Liver (tissue), 9 donors: Measurements from ENCODE around the gene DIDO1. TPM values are rescaled to one million over a fixed set of nuclear protein-coding genes. Genes with fewer than 3 reads are reported as not detected.

Source experiments
- DNase-seq: peaks from one replicate; pipeline ENCODE4 v3.0.0-alpha.2; 2017; ENCODE audit warnings: low spot score
- H3K27ac ChIP-seq, 2 donors: one replicate each; pipeline ENCODE4 v1.7.0; 2013; ENCODE audit warnings: inconsistent platforms in 2 of 2, low read length in 2 of 2, control low read depth in 1 of 2, low read depth in 1 of 2, mild to moderate bottlenecking in 1 of 2
- H3K27me3 ChIP-seq, 4 donors: one replicate each; pipeline versions ENCODE4 v1.6.1 to v1.7.0; 2013; ENCODE audit warnings: low read length in 3 of 4, inconsistent platforms in 1 of 4, mild to moderate bottlenecking in 1 of 4, moderate library complexity in 1 of 4; ENCODE audit not compliant: control insufficient read depth in 4 of 4, insufficient read depth in 4 of 4
- H3K36me3 ChIP-seq, 4 donors: one replicate each; pipeline versions ENCODE4 v1.6.1 to v1.7.0; 2013; ENCODE audit warnings: low read length in 3 of 4, mild to moderate bottlenecking in 3 of 4, low read depth in 1 of 4, moderate library complexity in 1 of 4; ENCODE audit not compliant: control insufficient read depth in 4 of 4, insufficient read depth in 3 of 4
- H3K4me1 ChIP-seq, 4 donors: one replicate each; pipeline versions ENCODE4 v1.6.1 to v1.7.0; 2013; ENCODE audit warnings: low read length in 3 of 4, mild to moderate bottlenecking in 3 of 4, moderate library complexity in 1 of 4; ENCODE audit not compliant: control insufficient read depth in 4 of 4, insufficient read depth in 4 of 4
- H3K4me3 ChIP-seq, 3 donors: one replicate each; pipeline versions ENCODE4 v1.6.1 to v1.7.0; 2013; ENCODE audit warnings: low read length in 3 of 3, control low read depth in 1 of 3, low read depth in 1 of 3, mild to moderate bottlenecking in 1 of 3
- H3K9ac ChIP-seq, 2 donors: one replicate each; pipeline ENCODE4 v1.7.0; 2013; ENCODE audit warnings: low read length in 2 of 2, mild to moderate bottlenecking in 2 of 2, moderate library complexity in 2 of 2, control low read depth in 1 of 2, low read depth in 1 of 2
- H3K9me3 ChIP-seq, 4 donors: one replicate each; pipeline versions ENCODE4 v1.6.1 to v1.7.0; 2013; ENCODE audit warnings: low read length in 3 of 4; ENCODE audit not compliant: control insufficient read depth in 4 of 4
- EGR1 ChIP-seq, 2 donors: IDR thresholded peaks; 2 replicates each; pipeline ENCODE4 v1.6.1; 2016 to 2018; ENCODE audit warnings: antibody characterized with exemption in 2 of 2, low read depth in 2 of 2
- FOXA1 ChIP-seq: IDR thresholded peaks from 2 replicates; pipeline ENCODE4 v1.6.1; 2016; ENCODE audit warnings: antibody characterized with exemption
- GABPA ChIP-seq, 2 donors: IDR thresholded peaks in 1 of 2; conservative IDR thresholded peaks in 1 of 2; 2 replicates each; pipeline ENCODE4 v1.6.1; 2016; ENCODE audit warnings: antibody characterized with exemption in 2 of 2, mild to moderate bottlenecking in 1 of 2, moderate library complexity in 1 of 2
- HNF4A ChIP-seq, 2 donors: conservative IDR thresholded peaks; 2 replicates each; pipeline ENCODE4 v1.6.1; 2016; ENCODE audit warnings: antibody characterized with exemption in 2 of 2, mild to moderate bottlenecking in 2 of 2
- HNF4G ChIP-seq: IDR thresholded peaks from 2 replicates; pipeline ENCODE4 v1.6.1; 2016; ENCODE audit warnings: antibody characterized with exemption
- JUND ChIP-seq, 2 donors: IDR thresholded peaks; 2 replicates each; pipeline ENCODE4 v1.6.1; 2016; ENCODE audit warnings: antibody characterized with exemption in 2 of 2
- MAX ChIP-seq: IDR thresholded peaks from 2 replicates; pipeline ENCODE4 v1.6.1; 2016; ENCODE audit warnings: antibody characterized with exemption
- NR2F2 ChIP-seq: IDR thresholded peaks from 2 replicates; pipeline ENCODE4 v1.6.1; 2016; ENCODE audit warnings: antibody characterized with exemption
- RAD21 ChIP-seq, 2 donors: IDR thresholded peaks; 2 replicates each; pipeline ENCODE4 v1.6.1; 2016; ENCODE audit warnings: antibody characterized with exemption in 2 of 2, mild to moderate bottlenecking in 2 of 2
- REST ChIP-seq: IDR thresholded peaks from 2 replicates; pipeline ENCODE4 v1.6.1; 2016; ENCODE audit warnings: antibody characterized with exemption, mild to moderate bottlenecking
- SP1 ChIP-seq: IDR thresholded peaks from 2 replicates; pipeline ENCODE4 v1.6.1; 2018; ENCODE audit warnings: antibody characterized with exemption, mild to moderate bottlenecking
- TAF1 ChIP-seq: conservative IDR thresholded peaks from 2 replicates; pipeline ENCODE4 v1.6.1; 2016; ENCODE audit warnings: antibody characterized with exemption, mild to moderate bottlenecking
- YY1 ChIP-seq: IDR thresholded peaks from 2 replicates; pipeline ENCODE4 v1.6.1; 2016; ENCODE audit warnings: antibody characterized with exemption, mild to moderate bottlenecking
- ZBTB33 ChIP-seq: IDR thresholded peaks from 2 replicates; pipeline ENCODE4 v1.6.1; 2016; ENCODE audit warnings: antibody characterized with exemption
- WGBS: extraction: QIAGEN DNeasy Blood & Tissue Kit; methylation state at CpG from one replicate; pipeline ENCODE4 v1.1.7; 2013; 5-methylcytosine and 5-hydroxymethylcytosine counted together
- polyA plus RNA-seq, 2 donors: library from polyadenylated mRNA; stranded (reverse) in 1 of 2; unstranded in 1 of 2; fragments of 200-250 nt in 1 of 2; fragments of >200 nt in 1 of 2; fragmentation: Nextera tagmentation in 1 of 2; extraction: Ambion mirVana in 1 of 2; gene quantifications; one replicate each; pipeline versions ENCODE4 v1.2.1 to v1.2.3, GENCODE V29; 2013 to 2015
- total RNA-seq, 2 donors: library from RNA; depleted of rRNA; stranded (reverse); fragments of >200 nt; gene quantifications; one replicate each; pipeline ENCODE4 v1.2.3, GENCODE V29; 2014
- donor health status: healthy.
- donor health status: healthy.
- donor health status: healthy.
- donor health status: healthy.
- donor health status: healthy.

The DIDO1 gene
- total and polyA plus RNA-seq, 4 donors = 10.1 to 43.1 (median 17.4) TPM

- no peak for TF ChIP-seq REST
- TF ChIP-seq NR2F2 = no peak
- no peak for TF ChIP-seq EGR1 (IDR thresholded peaks at IDR 0.05; ENCODE audit: low read depth in 2 of 2)
- no peak for TF ChIP-seq HNF4A (conservative IDR thresholded peaks at IDR 0.05)
- no peak for TF ChIP-seq RAD21 (IDR thresholded peaks at IDR 0.05)
- no peak for TF ChIP-seq SP1
Observed at GRCh38 chr20:62880935-62881661, 45.2 kb downstream of the DIDO1 start (continued).

GRCh38 chr20:62880147-62880934, 46.0 kb downstream of the DIDO1 start:
- DNase-seq = no peak
- Histone ChIP-seq H3K4me1 (peaks cover 0 to 6% (median 2%) of the 10 kb centered on the region in 4 donors), H3K36me3 (peaks cover 3 to 18% (median 8%) of the 10 kb centered on the region in 4 donors), H3K9ac (no peak overlapping the region), H3K27me3 (no peaks in the 10 kb centered on the region), H3K9me3 (no peaks in the 10 kb centered on the region), H3K4me3 (no peak overlapping the region), H3K27ac (no peak overlapping the region)
- 97% methylated on average over 37 of the region's 37 CpGs for WGBS
- TF ChIP-seq RAD21 (IDR thresholded peaks at IDR 0.05) (no peak), GABPA (IDR thresholded peaks at IDR 0.05 in 1 of 2, conservative IDR thresholded peaks at IDR 0.05 in 1 of 2) (no peak)

- TF ChIP-seq EGR1 (IDR thresholded peaks at IDR 0.05; ENCODE audit: low read depth in 2 of 2) = no peak
- TF ChIP-seq JUND (IDR thresholded peaks at IDR 0.05) = no peak
- TF ChIP-seq RAD21 (IDR thresholded peaks at IDR 0.05) = no peak
- no peak for TF ChIP-seq YY1
- no peak for TF ChIP-seq GABPA (IDR thresholded peaks at IDR 0.05 in 1 of 2, conservative IDR thresholded peaks at IDR 0.05 in 1 of 2)
- no peak for TF ChIP-seq TAF1
- no peak for TF ChIP-seq ZBTB33
- no peak for TF ChIP-seq FOXA1
- TF ChIP-seq MAX = no peak
- TF ChIP-seq HNF4G = no peak
- no peak for TF ChIP-seq NR2F2
- H3K27me3 ChIP-seq = no peaks in the 10 kb centered on the region
- H3K36me3 ChIP-seq = peaks cover 3 to 18% (median 8%) of the 10 kb centered on the region in 4 donors
- WGBS = 85% methylated on average over 80 of the region's 80 CpGs
- H3K4me3 ChIP-seq = no peak overlapping the region
- H3K9me3 ChIP-seq = no peaks in the 10 kb centered on the region
- DNase-seq = no peak
- peaks cover 0 to 6% (median 2%) of the 10 kb centered on the region in 4 donors for H3K4me1 ChIP-seq
- H3K9ac ChIP-seq = no peak overlapping the region
- no peak overlapping the region for H3K27ac ChIP-seq
Observed at GRCh38 chr20:62879275-62880146, 46.8 kb downstream of the DIDO1 start.
